ENCODE measurements around the gene IRAK1.

DNA sequence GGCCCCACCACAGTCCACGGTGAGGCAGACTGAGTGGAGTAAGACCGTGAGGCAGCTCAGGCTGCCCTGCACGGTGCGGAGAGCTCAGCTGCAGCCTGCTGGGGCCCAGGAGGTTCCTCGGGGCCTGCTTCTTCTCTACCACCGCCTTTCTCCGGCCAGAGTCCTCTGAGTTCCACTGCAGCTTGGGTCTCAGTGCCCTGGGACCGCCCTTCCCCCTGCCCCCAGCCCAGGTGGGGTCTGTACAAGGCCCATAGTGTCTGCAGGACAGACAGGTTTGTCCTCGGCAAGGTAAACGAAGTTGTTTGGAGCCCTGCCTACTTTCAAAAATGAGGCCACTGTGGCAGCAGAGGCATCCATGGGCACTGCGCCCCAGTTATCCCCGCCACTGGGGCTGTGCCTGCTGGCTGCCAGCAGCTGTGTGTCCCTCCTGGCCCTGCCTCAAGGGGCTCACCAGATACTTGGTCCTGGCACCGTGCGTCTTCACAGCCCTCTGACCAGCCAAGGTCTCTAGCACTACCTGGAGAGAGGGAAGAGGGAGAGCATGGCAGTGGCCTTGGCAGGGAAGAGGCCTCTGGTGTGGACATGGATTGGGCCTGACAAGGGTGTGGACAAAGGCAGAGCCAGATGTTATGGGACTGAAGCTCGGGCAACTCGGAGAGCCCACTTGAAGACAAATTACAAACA lies 4.0 kb downstream of the IRAK1 start:
- TF ChIP-seq CTCF (IDR thresholded peaks at IDR 0.05) = no peak
- no peak for TF ChIP-seq POLR2AphosphoS5 (IDR thresholded peaks at IDR 0.05)

All from gastroesophageal sphincter (tissue), 3 donors.